ENCODE measurements around the gene MTERF2.

MTERF2 gene

GRCh38 chr12:106971065-106971464 lies 15.9 kb downstream of the MTERF2 start:
- no peak overlapping the region for H3K4me3 ChIP-seq (replicated peaks; ENCODE audit: insufficient read depth, low read length)
- no peak overlapping the region for H3K27ac ChIP-seq (replicated peaks)
- peaks cover 5% of the 10 kb centered on the region for H3K27me3 ChIP-seq (ENCODE audit: insufficient read depth, poor library complexity, severe bottlenecking)
- TF ChIP-seq SPI1 (IDR thresholded peaks at IDR 0.05; ENCODE audit: borderline replicate concordance, low read depth) (no peak), CTCF (IDR thresholded peaks at IDR 0.05; ENCODE audit: insufficient read depth, low read length) (no peak), POLR2AphosphoS5 (IDR thresholded peaks at IDR 0.05; ENCODE audit: low read depth) (no peak), GABPA (IDR thresholded peaks at IDR 0.05; ENCODE audit: low read depth) (no peak)
- TF ChIP-seq, protein P1, sequence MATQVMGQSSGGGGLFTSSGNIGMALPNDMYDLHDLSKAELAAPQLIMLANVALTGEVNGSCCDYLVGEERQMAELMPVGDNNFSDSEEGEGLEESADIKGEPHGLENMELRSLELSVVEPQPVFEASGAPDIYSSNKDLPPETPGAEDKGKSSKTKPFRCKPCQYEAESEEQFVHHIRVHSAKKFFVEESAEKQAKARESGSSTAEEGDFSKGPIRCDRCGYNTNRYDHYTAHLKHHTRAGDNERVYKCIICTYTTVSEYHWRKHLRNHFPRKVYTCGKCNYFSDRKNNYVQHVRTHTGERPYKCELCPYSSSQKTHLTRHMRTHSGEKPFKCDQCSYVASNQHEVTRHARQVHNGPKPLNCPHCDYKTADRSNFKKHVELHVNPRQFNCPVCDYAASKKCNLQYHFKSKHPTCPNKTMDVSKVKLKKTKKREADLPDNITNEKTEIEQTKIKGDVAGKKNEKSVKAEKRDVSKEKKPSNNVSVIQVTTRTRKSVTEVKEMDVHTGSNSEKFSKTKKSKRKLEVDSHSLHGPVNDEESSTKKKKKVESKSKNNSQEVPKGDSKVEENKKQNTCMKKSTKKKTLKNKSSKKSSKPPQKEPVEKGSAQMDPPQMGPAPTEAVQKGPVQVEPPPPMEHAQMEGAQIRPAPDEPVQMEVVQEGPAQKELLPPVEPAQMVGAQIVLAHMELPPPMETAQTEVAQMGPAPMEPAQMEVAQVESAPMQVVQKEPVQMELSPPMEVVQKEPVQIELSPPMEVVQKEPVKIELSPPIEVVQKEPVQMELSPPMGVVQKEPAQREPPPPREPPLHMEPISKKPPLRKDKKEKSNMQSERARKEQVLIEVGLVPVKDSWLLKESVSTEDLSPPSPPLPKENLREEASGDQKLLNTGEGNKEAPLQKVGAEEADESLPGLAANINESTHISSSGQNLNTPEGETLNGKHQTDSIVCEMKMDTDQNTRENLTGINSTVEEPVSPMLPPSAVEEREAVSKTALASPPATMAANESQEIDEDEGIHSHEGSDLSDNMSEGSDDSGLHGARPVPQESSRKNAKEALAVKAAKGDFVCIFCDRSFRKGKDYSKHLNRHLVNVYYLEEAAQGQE (IDR thresholded peaks at IDR 0.05; ENCODE audit: insufficient replicate concordance, low read depth), result no peak
- no peak for DNase-seq (ENCODE audit: low read depth in 1 of 2, low spot score in 1 of 2)

GRCh38 chr12:106964526-106964925 lies 22.4 kb downstream of the MTERF2 start:
- Histone ChIP-seq H3K4me3 (replicated peaks; ENCODE audit: insufficient read depth, low read length) (no peak overlapping the region), H3K27me3 (ENCODE audit: insufficient read depth, poor library complexity, severe bottlenecking) (peaks cover 4% of the 10 kb centered on the region), H3K27ac (replicated peaks) (no peak overlapping the region)
- DNase-seq (ENCODE audit: low read depth in 1 of 2, low spot score in 1 of 2), result no peak
- TF ChIP-seq CTCF (IDR thresholded peaks at IDR 0.05; ENCODE audit: insufficient read depth, low read length), result no peak
- TF ChIP-seq GABPA (IDR thresholded peaks at IDR 0.05; ENCODE audit: low read depth), result no peak
- no peak for TF ChIP-seq SPI1 (IDR thresholded peaks at IDR 0.05; ENCODE audit: borderline replicate concordance, low read depth)
- no peak for TF ChIP-seq POLR2AphosphoS5 (IDR thresholded peaks at IDR 0.05; ENCODE audit: low read depth)
- TF ChIP-seq, protein P1 (IDR thresholded peaks at IDR 0.05; ENCODE audit: insufficient replicate concordance, low read depth), result no peak

GRCh38 chr12:106962286-106962685 lies 24.7 kb downstream of the MTERF2 start:
- DNase-seq (ENCODE audit: low read depth in 1 of 2, low spot score in 1 of 2), result no peak
- TF ChIP-seq CTCF (IDR thresholded peaks at IDR 0.05; ENCODE audit: insufficient read depth, low read length), result no peak
- TF ChIP-seq, protein P1 (IDR thresholded peaks at IDR 0.05; ENCODE audit: insufficient replicate concordance, low read depth), result no peak
- TF ChIP-seq POLR2AphosphoS5 (IDR thresholded peaks at IDR 0.05; ENCODE audit: low read depth), result no peak
- no peak for TF ChIP-seq GABPA (IDR thresholded peaks at IDR 0.05; ENCODE audit: low read depth)
- TF ChIP-seq SPI1 (IDR thresholded peaks at IDR 0.05; ENCODE audit: borderline replicate concordance, low read depth), result no peak
- Histone ChIP-seq H3K27ac (replicated peaks) (no peak overlapping the region), H3K27me3 (ENCODE audit: insufficient read depth, poor library complexity, severe bottlenecking) (peaks cover 20% of the 10 kb centered on the region), H3K4me3 (replicated peaks; ENCODE audit: insufficient read depth, low read length) (no peak overlapping the region)
